ENCODE data around the gene CCDC137.

GRCh38 chr17:81716674-81716996 lies 50.1 kb downstream of the CCDC137 start:
- TF ChIP-seq PRDM1 (tag by site-specific recombination; IDR thresholded peaks at IDR 0.05) = no peak
- TF ChIP-seq SP2 (tag by site-specific recombination; IDR thresholded peaks at IDR 0.05) = 0 out of 2 replicates have a peak, but pooled peaks have one; percentile 4
- no peak for TF ChIP-seq ZNF660 (tag by site-specific recombination; IDR thresholded peaks at IDR 0.05)
- no peak for TF ChIP-seq ZNF776 (tag by site-specific recombination; IDR thresholded peaks at IDR 0.05; ENCODE audit: borderline replicate concordance)
- TF ChIP-seq CTCF (tag by site-specific recombination; IDR thresholded peaks at IDR 0.05) = no peak
- no peak for TF ChIP-seq ATF2 (tag by site-specific recombination; IDR thresholded peaks at IDR 0.05; ENCODE audit: low read depth)
- no peak for TF ChIP-seq ZNF24 (tag by site-specific recombination; IDR thresholded peaks at IDR 0.05)
- TF ChIP-seq YY1 (tag by site-specific recombination; IDR thresholded peaks at IDR 0.05) = no peak
- no peak for TF ChIP-seq ZNF768 (tag by site-specific recombination; IDR thresholded peaks at IDR 0.05)
- no peak for TF ChIP-seq ZNF585B (tag by site-specific recombination; IDR thresholded peaks at IDR 0.05)
- no peak for TF ChIP-seq IKZF3 (tag by site-specific recombination; IDR thresholded peaks at IDR 0.05)
- TF ChIP-seq ZNF785 (tag by site-specific recombination; IDR thresholded peaks at IDR 0.05) = no peak

Measured in HEK293 (cell line).